A549 (cell line): Measurements from ENCODE around the gene PUS7. TPM values are rescaled to one million over a fixed set of nuclear protein-coding genes. Genes with fewer than 3 reads are reported as not detected.

ENCODE experiments used
- ATAC-seq, 2 experiments: fragments of 200-7000 bp in 1 of 2; fragments of >200 bp in 1 of 2; cut with Nextera tagmentation in 1 of 2; cut with Tn5 transposase in 1 of 2; 3 replicates each; pipeline versions ENCODE4 v1.8.0 to v1.9.1; 2018 to 2020; ENCODE audit warnings: mild to moderate bottlenecking in 1 of 2, moderate library complexity in 1 of 2
- CTCF ChIA-PET: fragments of 300-600 bp; sonication (Branson Sonifier 250); formaldehyde crosslinking; extraction: SDS; loops from one replicate; lab custom pipeline; 2021; ENCODE audit warnings: antibody characterized with exemption, inconsistent platforms; lab: Yijun Ruan, JAX
- POLR2A ChIA-PET: fragments of 350-600 bp; formaldehyde crosslinking; extraction: SDS; loops from one replicate; lab custom pipeline; 2021; ENCODE audit warnings: antibody characterized with exemption, inconsistent platforms; lab: Yijun Ruan, JAX
- DNase-seq, 2 experiments: peaks; one replicate each; pipeline versions ENCODE4 v3.0.0 to v3.0.0-alpha.2; 2011 to 2016; ENCODE audit warnings: low read depth in 1 of 2, low spot score in 1 of 2
- FAIRE-seq: peaks from 2 replicates; lab custom pipeline; 2011; peaks lifted over from hg19 to GRCh38; lab: Jason Lieb, UNC
- H3K27ac ChIP-seq, 2 experiments: fragments of >200 bp; sonication (Bioruptor Twin); formaldehyde crosslinking; 3 replicates each; pipeline ENCODE4 v1.5.1; 2016 to 2017
- H3K4me1 ChIP-seq: fragments of >200 bp; sonication (Bioruptor Twin); formaldehyde crosslinking; 3 replicates; pipeline ENCODE4 v1.6.1; 2016
- H3K4me2 ChIP-seq: fragments of >200 bp; sonication (Bioruptor Twin); formaldehyde crosslinking; 3 replicates; pipeline ENCODE4 v1.6.1; 2016
- H3K4me3 ChIP-seq: fragments of >200 bp; sonication (Bioruptor Twin); formaldehyde crosslinking; 3 replicates; pipeline ENCODE4 v1.5.1; 2016
- H3K9me3 ChIP-seq: fragments of >200 bp; sonication (Bioruptor Twin); formaldehyde crosslinking; 3 replicates; pipeline ENCODE4 v1.6.1; 2016
- CBX8 ChIP-seq: fragments of 200-600 bp; sonication (generic); IDR thresholded peaks from 2 replicates; pipeline ENCODE4 v1.6.1; 2016
- CHD2 ChIP-seq: fragments of 150-350 bp; IDR thresholded peaks from 2 replicates; pipeline ENCODE4 v1.6.1; 2014; ENCODE audit warnings: low read length; ENCODE audit not compliant: partially characterized antibody
- E2F6 ChIP-seq: IDR thresholded peaks from 2 replicates; pipeline ENCODE4 v1.6.1; 2012; ENCODE audit warnings: low read depth, borderline replicate concordance
- ELK1 ChIP-seq: fragments of 150-350 bp; IDR thresholded peaks from 2 replicates; pipeline ENCODE4 v1.6.1; 2014; ENCODE audit warnings: low read depth, mild to moderate bottlenecking, low read length
- EP300 ChIP-seq, 2 experiments: fragments of >200 bp; sonication (Bioruptor Twin); formaldehyde crosslinking; IDR thresholded peaks; 2 replicates in 1 of 2; 3 replicates in 1 of 2; pipeline ENCODE4 v1.6.1; 2016 to 2017
- FOSB ChIP-seq: fragments of 250-450 bp; sonication (Bioruptor Pico); IDR thresholded peaks from 2 replicates; pipeline ENCODE4 v1.5.0; 2020; ENCODE audit warnings: mild to moderate bottlenecking, moderate library complexity
- FOSL2 ChIP-seq, 2 experiments: fragments of 450-650 bp in 1 of 2; fragments of >200 bp in 1 of 2; sonication (Bioruptor Twin) in 1 of 2; formaldehyde crosslinking; IDR thresholded peaks; 2 replicates each; pipeline versions ENCODE4 v1.5.0 to v1.6.1; 2016 to 2020; ENCODE audit warnings: mild to moderate bottlenecking in 1 of 2, moderate library complexity in 1 of 2
- FOXS1 ChIP-seq: fragments of 250-450 bp; sonication (Bioruptor Pico); IDR thresholded peaks from 2 replicates; pipeline ENCODE4 v1.5.0; 2020; ENCODE audit warnings: mild to moderate bottlenecking, moderate library complexity
- GATA3 ChIP-seq: IDR thresholded peaks from 2 replicates; pipeline ENCODE4 v1.6.1; 2012; ENCODE audit warnings: borderline replicate concordance
- HDAC2 ChIP-seq: fragments of 200-600 bp; sonication (generic); IDR thresholded peaks from 2 replicates; pipeline ENCODE4 v1.6.1; 2016
- HES2 ChIP-seq: fragments of >200 bp; sonication (Bioruptor Twin); formaldehyde crosslinking; IDR thresholded peaks from 2 replicates; pipeline ENCODE4 v1.6.1; 2016
- HEYL ChIP-seq: fragments of 250-450 bp; sonication (Bioruptor Pico); IDR thresholded peaks from 2 replicates; pipeline ENCODE4 v1.8.0; 2021; ENCODE audit warnings: mild to moderate bottlenecking, moderate library complexity
- HOXB5 ChIP-seq: fragments of 250-450 bp; sonication (Bioruptor Pico); IDR thresholded peaks from 2 replicates; pipeline ENCODE4 v1.5.0; 2020; ENCODE audit warnings: mild to moderate bottlenecking, moderate library complexity
- KDM1A ChIP-seq: fragments of 200-600 bp; sonication (generic); IDR thresholded peaks from 2 replicates; pipeline ENCODE4 v1.6.1; 2016; ENCODE audit warnings: low read depth, mild to moderate bottlenecking
- MAFK ChIP-seq: fragments of 450-650 bp; IDR thresholded peaks from 2 replicates; pipeline ENCODE4 v1.6.1; 2014; ENCODE audit not compliant: partially characterized antibody
- MAZ ChIP-seq: fragments of 150-350 bp; IDR thresholded peaks from 2 replicates; pipeline ENCODE4 v1.6.1; 2014; ENCODE audit warnings: antibody characterized with exemption, low read depth, low read length, borderline replicate concordance
- NFE2L2 ChIP-seq: fragments of 150-350 bp; conservative IDR thresholded peaks from 2 replicates; pipeline ENCODE4 v1.6.1; 2014; ENCODE audit warnings: low read length
- POLR2A ChIP-seq: IDR thresholded peaks from 2 replicates; pipeline ENCODE4 v1.6.1; 2012; ENCODE audit warnings: mild to moderate bottlenecking, low read length
- RCOR1 ChIP-seq: fragments of 150-350 bp; IDR thresholded peaks from 2 replicates; pipeline ENCODE4 v1.6.1; 2014; ENCODE audit warnings: antibody characterized with exemption, low read length, low read depth
- REST ChIP-seq: fragments of 200-600 bp; sonication (generic); IDR thresholded peaks from 2 replicates; pipeline ENCODE4 v1.6.1; 2016; ENCODE audit warnings: antibody characterized with exemption, mild to moderate bottlenecking, moderate library complexity
- TP53 ChIP-seq: fragments of 250-450 bp; sonication (Bioruptor Pico); IDR thresholded peaks from 2 replicates; pipeline ENCODE4 v1.5.0; 2021; ENCODE audit warnings: mild to moderate bottlenecking, moderate library complexity
- ZC3H11A ChIP-seq: fragments of 450-650 bp; IDR thresholded peaks from 2 replicates; pipeline ENCODE4 v1.6.1; 2014; ENCODE audit warnings: antibody characterized with exemption, mild to moderate bottlenecking
- ZFP36 ChIP-seq: fragments of 450-650 bp; IDR thresholded peaks from 2 replicates; pipeline ENCODE4 v1.6.1; 2014; ENCODE audit warnings: borderline replicate concordance; ENCODE audit not compliant: partially characterized antibody
- ZSCAN20 ChIP-seq: fragments of 250-450 bp; sonication (Bioruptor Pico); IDR thresholded peaks from 2 replicates; pipeline ENCODE4 v1.8.0; 2022; ENCODE audit warnings: mild to moderate bottlenecking, moderate library complexity
- WGBS: methylation state at CpG from one replicate; pipeline ENCODE4 v1.1.6; 2017; ENCODE audit errors: missing lambda C conversion rate; 5-methylcytosine and 5-hydroxymethylcytosine counted together
- polyA plus RNA-seq, 4 experiments: library from polyadenylated mRNA; depleted of rRNA in 3 of 4; stranded (reverse); fragments of >200 nt; fragmentation: RNase III in 1 of 4; extraction: RNeasy Plus Mini Kit Qiagen cat#74134 plus additional on column Dnase treatment in 1 of 4; gene quantifications; 2 replicates in 3 of 4; 3 replicates in 1 of 4; pipeline ENCODE4 v1.2.3, GENCODE V29; 2011 to 2017

PUS7 gene
- polyA plus RNA-seq, 2 of the 4 experiments (the other 2 are of a cell fraction) = 33.1 to 47.9 TPM

- Histone ChIP-seq H3K4me3 (no peak overlapping the region), H3K4me2 (no peak overlapping the region), H3K27ac (no peak overlapping the region)
- FAIRE-seq (no peak), DNase-seq (no peak), ATAC-seq (peak in 1 of 2 experiments; percentile 30; a peak in 1 of 6 replicates)
- ChIA-PET POLR2A (interaction anchor here (1.3 kb wide), 1 partner anchor 77 kb away, joined by 4 read pairs; no protein-coding TSS in a partner anchor), CTCF (interaction anchor here (1.2 to 1.7 kb wide), 3 partner anchors 13 to 52 kb away, joined by 3 to 5 read pairs (median 4); no protein-coding TSS in a partner anchor)
- WGBS = 38% methylated on average over 3 of the region's 3 CpGs
- no peak for TF ChIP-seq FOXS1 (CRISPR knock-in tag)
- TF ChIP-seq EP300 (IDR thresholded peaks at IDR 0.05) = no peak
- no peak for TF ChIP-seq ELK1
- TF ChIP-seq HDAC2 = no peak
- no peak for TF ChIP-seq GATA3
- no peak for TF ChIP-seq HES2
- TF ChIP-seq HEYL = no peak
- TF ChIP-seq RCOR1 = no peak
- TF ChIP-seq, all 56 proteins: peak for 0
- H3K4me1 ChIP-seq = no peaks in the 10 kb centered on the region
- no peaks in the 10 kb centered on the region for H3K9me3 ChIP-seq
Observed at GRCh38 chr7:105454095-105454747, 67.8 kb downstream of the PUS7 start.

- Histone ChIP-seq H3K27ac (no peak overlapping the region), H3K9me3 (no peaks in the 10 kb centered on the region), H3K4me2 (no peak overlapping the region), H3K4me3 (no peak overlapping the region), H3K4me1 (no peaks in the 10 kb centered on the region)
- FAIRE-seq = no peak
- WGBS = 83% methylated on average over 2 of the region's 2 CpGs
- ChIA-PET POLR2A (no interaction called here), CTCF (interaction anchor here (0.6 to 1.4 kb wide), 4 partner anchors 10 to 53 kb away, joined by 3 to 4 read pairs (median 3); no protein-coding TSS in a partner anchor)
- DNase-seq = no peak
- TF ChIP-seq POLR2A = no peak
- no peak for TF ChIP-seq ZC3H11A
- TF ChIP-seq CHD2 = no peak
- TF ChIP-seq CBX8 = no peak
- TF ChIP-seq GATA3 = no peak
- no peak for TF ChIP-seq FOSL2 (IDR thresholded peaks at IDR 0.05)
- no peak for TF ChIP-seq FOSL2 (CRISPR knock-in tag; IDR thresholded peaks at IDR 0.05)
- TF ChIP-seq NFE2L2 = no peak
- no peak for TF ChIP-seq HES2
- no peak for TF ChIP-seq MAFK
- TF ChIP-seq ZFP36 = no peak
- no peak for TF ChIP-seq FOSB
- TF ChIP-seq TP53 = no peak
- no peak for TF ChIP-seq E2F6
- no peak for TF ChIP-seq ZSCAN20 (CRISPR knock-in tag)
- no peak for TF ChIP-seq REST
- no peak for TF ChIP-seq MAZ
- TF ChIP-seq KDM1A = no peak
- no peak for TF ChIP-seq HOXB5 (CRISPR knock-in tag)
- no peak for ATAC-seq
Observed at GRCh38 chr7:105452085-105452484, 70.0 kb downstream of the PUS7 start.
